Hematopoietic multipotent progenitor cell (in vitro differentiated cells): Measurements from ENCODE around the gene UBALD1. TPM values are rescaled to one million over a fixed set of nuclear protein-coding genes. Genes with fewer than 3 reads are reported as not detected.
"Not testable (repeated sequence)": the region's sequence is repeated elsewhere in the genome, so short reads cannot be mapped to it uniquely, and the experiment has no call there.

Experiments
- DNase-seq, 3 donors: peaks; one replicate each; pipeline ENCODE4 v3.0.0-alpha.2; 2011 to 2015; ENCODE audit warnings: low read depth in 2 of 3, low spot score in 2 of 3
- total RNA-seq: library from RNA; depleted of rRNA; stranded (reverse); fragments of >200 nt; gene quantifications from one replicate; pipeline ENCODE4 v1.2.3, GENCODE V29; 2012

Gene UBALD1
- total RNA-seq, 1 donor = 30.4 TPM

DNA sequence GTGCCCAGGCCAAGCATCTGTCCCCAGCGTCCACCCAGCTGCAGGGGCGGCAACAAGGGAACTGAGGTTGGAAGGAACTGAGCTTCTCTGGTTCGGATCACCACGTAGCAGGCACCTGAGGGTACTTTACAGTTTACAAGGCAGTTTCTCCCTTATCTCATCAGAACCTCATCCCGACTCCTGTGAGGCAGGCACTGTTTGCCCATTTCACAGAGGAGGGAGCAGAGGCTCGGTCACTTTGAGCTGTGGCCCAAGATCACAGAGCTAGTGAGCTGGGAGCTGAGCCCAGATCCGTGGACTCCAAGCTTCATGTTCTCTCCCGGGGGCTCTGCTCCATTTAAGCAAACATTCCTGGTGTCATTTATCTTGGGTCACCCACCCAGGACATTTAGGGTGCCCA is 15.1 kb downstream of the UBALD1 start:
- no peak for DNase-seq

DNA sequence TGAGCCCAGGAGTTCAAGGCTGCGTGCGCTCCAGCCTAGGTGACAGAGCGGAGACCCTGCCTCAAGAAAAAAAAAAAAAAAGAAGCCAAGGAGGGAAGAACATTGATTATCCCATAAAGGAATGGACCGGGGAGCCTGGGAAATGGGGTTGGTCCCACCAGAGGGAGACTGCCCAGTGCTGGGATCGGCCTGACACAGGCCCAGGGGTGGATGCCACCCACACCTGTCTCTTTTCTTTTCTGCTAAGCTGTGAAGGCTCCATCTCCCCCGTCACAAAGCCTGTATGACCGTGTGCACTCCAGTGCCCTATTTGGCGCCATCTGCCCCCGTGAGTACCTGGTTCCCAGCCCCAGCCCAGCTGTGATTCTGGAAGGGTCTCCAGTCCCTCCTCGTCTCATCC is 15.7 kb downstream of the UBALD1 start:
- DNase-seq = no peak

DNA sequence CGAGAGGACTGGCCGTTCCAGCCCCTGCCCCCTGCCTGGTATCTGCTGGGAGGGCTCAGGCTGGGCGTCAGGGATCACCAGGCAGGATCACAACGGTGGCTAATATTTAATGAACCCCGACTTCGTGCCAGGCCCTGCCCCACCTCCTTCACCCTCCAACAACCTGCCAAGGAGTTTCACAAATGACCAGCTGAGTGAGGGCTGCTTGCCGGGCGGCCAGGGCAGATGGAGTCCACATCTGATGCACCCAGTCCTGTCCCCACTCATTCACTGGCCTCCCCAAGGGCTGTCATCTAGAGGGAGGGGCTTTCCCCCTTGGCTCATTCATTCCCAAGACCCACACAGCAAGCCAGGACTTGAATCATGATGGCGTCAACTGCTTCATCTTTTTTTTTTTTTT is 17.5 kb downstream of the UBALD1 start:
- no peak for DNase-seq

DNA sequence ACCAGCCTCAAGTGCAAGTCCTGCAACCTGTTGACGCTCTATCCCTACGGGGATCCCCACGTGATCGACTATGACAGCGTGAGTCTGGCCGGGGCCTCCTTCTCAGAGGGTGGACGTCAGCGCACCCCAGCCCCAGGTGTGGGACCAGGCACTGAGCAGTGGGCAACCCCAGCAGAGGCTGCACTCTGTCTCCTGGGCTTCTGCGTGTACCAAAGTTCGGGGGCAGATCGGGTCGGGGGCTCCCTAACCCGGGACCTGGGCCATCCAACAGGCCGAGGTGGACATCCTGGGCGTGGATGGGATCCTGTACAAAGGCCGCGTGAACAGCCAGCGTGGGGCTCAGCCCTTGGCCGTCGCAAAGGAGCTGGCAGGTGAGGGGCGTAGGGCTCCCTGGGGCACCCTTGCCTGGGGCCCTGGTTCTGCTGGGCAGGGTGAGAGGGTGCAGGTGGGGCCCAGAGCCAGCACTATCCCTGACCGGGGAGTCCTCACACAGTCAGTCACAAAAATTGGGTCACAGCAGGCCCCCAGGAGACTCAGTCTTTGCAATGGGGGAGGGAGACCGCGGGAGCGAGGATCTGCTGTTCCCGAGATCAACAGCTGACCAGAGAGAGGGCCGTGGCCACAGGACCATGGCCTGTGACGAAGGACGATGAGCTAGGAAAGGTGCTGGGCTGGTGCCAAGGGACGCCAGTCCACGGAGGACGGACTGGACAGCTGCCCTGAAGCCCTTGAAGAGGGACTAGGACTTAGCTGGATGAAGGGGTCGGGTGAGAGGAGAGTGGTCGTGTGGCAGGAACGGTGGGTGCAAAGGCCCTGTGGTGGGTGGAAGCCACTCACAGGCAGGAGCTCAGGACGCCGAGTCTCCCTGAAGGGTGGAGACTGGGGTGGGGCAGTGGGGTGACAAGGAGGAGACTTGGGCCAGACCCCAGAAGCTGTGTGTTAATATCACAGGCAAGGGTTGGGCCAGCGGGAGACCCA is 20.0 kb downstream of the UBALD1 start:
- DNase-seq = no peak

DNA sequence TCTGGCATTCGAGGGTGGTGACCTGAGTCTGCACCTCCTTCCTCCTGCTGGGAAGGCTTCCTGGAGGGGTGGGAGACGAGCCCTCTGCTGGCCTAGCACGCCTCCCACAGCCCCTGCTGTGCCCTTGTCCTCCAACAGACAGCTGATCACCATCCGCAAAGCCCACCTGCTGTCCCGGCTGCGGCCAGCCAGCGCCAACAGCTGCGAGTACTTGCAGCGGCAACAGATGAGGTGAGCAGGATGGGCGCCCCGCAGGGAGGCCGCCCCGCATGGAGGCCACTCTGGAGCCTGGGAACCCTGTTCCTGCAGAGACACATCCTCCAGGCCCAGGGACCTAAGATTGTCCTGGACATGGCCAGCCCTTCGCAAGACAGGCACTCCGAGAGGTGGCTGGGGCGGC is 21.6 kb downstream of the UBALD1 start:
- DNase-seq = no peak

DNA sequence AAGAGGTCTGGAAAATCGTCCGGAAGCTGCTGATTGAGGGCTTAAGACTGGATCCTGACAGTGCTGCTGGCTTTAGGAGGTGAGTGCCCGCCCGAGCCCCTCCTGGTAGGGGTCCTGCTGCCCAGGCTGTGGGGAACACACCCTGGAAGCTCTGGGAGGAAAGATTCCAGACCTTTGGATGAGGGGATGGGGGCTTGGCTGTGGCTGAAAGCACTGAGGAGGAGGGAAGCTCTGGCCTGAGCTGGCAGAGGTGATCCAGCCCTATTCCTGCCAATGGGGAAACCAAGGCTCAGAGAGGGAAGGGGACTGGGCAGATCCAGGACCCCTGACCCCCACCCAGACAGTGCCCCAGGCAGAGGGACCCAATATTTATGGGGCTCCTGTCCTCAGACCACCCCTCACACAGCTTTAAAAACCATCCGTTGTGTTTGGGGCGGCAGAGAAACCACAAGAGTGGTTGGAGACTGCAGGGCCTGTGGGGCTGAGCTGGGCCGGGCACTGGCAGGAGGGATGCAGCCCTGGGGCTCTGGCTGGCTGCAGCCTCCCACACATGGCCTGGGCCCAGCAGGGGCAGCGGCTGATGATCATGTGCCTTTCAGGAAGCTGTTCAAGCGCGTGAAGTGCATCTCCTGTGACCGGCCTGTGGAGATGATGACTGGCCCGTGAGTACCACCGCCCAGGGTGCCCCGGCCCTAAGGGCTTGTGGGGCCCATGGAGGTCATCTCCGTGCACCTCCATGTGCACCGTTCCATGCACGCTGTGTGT is 22.8 kb downstream of the UBALD1 start:
- no peak for DNase-seq

DNA sequence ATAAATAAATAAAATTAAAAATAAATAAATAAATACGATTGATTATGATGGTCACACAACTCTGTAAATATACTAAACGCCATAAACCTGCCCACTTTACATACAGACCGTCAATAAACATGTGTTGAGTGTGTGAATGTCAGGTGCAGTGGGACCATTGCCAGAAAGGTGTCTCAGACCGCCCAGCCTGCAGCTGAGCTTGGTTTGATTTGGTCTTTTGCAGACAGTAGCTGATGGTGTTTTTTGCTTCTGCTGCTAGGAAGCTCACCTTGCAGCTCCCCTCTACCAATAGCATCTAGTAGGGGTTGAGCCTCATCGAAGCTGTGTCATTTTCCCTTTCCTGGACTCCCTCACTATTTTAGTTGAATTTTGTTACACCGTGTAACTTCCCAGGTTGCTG is 23.5 kb downstream of the UBALD1 start:
- DNase-seq = no peak

DNA sequence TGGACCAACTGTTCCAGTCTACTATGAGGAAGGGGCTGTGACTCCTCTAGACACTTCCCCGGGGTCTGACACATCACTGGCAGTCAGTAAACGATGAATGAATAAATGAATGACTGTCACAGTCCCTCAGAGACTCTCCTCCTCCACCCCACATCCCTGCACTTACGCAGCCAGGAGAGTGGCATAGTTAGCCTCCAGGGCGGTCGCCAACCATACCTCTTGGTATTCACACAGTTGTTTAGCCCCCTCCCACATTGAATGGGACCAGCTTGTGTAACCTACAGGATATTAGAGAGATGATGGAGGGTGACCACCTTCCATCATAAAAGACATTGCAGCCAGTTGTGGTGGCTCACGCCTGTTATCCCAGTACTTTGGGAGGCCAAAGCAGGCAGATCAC is 25.7 kb downstream of the UBALD1 start:
- DNase-seq = no peak

DNA sequence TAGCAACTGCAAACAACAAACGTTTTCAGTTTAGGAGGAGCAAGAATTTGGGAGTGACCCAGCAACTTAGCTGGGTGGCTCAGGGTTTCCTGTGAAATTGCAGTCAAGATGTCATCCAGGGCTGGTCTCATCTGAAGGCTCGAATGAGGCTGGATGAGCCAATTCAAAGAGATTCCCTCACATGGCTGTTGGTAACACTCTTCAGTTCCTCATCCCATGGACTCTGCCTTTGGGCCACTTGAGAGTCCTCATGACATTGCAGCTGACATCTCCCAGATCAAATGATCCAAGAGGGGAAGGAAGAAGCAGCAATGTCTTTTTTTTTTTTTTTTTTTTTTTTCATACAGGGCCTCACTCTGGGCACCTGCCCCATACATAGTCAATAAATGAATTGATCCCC is 26.3 kb downstream of the UBALD1 start:
- no peak for DNase-seq

DNA sequence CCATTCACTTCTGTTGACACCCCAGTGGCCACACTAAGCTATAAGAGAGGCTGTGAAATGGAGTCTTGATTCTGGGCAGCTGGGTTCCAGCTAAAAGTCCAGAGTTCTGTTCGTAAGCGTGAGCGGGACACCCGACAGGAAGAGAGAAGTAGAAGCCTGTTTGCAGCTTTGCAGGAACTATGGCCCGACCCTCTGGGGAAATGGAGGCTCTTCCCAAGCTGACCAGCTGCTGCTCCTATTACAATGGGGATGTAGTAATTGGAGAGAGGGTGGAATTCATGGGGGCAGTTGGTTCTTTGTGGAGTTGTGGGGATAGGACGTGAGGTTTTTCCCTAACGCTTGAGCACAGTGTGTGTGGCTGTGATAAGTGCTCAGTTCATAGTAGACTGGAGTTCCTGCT is 28.4 kb downstream of the UBALD1 start:
- DNase-seq = no peak

DNA sequence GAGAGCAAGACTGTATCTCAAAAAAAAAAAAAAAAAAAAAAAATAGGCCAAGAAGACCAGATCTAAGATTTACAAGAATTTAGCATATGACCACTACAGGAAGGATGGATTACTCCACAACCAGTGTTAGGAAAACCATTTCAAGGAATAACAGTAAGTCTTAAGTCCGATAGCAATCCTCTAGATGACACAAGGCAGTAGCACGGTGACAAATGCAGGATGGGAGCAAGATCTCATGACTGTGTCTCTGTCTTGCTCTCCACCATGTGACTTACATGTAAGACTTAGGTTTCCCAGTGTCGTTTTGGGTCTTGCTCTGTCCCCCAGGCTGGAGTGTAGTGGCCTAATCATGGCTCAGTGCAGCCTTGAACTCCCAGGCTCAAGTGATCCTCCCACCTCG is 30.8 kb downstream of the UBALD1 start:
- no peak for DNase-seq

DNA sequence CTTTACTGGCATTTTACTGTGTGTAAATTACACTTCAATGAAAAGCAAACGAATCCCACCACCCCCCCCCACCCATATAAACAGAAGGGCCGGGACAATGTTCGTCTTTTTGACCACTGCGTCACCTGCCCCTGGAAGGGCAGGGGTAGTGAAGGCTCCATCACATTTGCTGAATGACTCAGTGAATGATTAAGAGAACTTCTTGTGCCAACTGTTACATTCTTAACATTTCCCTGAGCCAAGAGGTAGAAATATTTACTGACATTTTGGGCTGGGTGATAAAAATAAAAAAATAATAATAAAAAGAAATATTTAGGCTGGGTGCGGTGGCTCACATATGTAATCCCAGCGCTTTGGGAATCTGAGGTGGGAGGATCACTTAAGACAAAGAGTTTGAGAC is 34.4 kb downstream of the UBALD1 start:
- no peak for DNase-seq

DNA sequence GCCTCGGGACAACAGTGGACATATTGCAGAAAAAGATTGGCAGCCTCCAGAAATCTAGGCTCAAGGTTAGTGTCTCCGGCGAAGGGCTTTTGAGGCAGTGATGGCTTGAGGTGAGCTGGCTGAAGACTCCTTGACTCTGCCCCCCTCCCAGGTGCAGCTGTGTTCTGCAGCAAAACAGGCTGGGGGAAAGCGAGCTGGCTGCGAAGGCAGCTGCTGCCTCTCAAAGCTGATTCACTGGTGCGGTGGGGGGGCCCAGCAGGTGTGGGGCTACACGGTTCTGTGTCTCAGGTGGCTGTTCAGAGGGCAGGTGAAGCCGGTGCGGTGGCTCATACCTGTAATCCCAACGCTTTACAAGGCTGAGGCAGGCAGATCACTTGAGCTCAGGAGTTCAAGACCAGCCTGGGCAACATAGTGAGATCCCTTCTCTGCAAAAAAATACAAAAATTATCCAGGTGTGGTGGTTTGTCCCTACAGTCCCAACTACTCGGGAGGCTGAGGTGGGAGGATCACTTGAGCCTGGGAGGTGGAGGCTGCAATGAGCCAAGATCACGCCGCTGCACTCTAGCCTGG is 35.6 kb downstream of the UBALD1 start:
- no peak for DNase-seq

DNA sequence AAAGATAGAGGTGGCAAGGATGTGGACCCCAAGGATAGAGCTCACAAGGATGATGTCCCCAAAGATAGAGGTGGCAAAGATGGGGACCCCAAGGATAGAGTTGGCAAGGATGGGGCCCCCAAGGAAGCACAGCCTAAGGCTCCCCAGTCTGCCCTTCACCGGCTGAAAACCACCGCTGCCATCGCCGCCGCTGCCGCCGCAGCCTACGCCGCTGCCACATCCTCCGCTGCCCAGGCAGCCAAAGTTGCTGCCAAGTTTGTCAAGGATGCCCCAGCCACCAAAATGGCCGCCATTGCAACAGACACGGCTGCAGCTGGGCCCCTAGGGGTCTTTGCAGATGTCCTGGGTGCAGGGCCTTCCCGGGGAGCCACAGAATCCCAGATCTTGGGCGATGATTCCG is 38.7 kb downstream of the UBALD1 start:
- no peak for DNase-seq

DNA sequence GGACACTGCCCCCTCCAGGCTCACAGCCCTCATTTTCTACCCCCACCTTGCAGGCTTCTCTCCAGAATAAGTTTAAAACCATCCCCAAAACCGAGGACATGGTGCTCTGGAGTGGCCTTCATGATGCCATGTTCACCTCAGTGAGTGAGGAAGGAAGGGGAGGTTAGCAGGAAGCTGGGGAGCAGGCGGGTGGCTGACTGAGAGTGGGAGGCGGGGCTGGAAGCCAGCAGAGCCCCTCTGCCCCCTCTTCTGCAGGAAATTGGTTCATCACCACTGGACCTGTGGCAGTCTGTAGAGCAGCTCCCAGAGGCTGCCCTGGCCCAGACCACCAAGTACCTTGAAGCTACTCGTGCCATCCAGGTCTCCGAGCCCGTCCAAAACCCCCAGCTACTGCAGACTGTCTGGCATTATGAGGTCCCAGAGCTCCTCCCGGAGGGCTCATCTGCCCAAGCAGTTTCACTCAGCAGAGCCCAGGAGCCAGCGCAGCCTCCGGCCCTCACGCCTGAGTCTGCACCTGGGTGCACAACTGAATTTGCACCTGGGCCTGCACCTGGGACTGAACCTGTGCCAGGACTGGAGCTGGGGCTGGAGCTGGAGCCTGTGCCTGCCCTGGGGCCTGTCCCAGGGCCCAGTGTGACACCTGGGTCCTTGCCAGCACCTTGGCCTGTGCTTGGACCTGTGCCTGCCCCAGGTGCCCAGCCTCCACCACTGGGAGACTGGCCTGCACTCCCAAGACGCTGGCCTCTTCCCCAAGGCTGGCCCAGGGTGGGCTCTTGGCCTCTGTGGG is 39.6 kb downstream of the UBALD1 start:
- DNase-seq = peak in 2 of 3 donors; percentile 25 to 38

DNA sequence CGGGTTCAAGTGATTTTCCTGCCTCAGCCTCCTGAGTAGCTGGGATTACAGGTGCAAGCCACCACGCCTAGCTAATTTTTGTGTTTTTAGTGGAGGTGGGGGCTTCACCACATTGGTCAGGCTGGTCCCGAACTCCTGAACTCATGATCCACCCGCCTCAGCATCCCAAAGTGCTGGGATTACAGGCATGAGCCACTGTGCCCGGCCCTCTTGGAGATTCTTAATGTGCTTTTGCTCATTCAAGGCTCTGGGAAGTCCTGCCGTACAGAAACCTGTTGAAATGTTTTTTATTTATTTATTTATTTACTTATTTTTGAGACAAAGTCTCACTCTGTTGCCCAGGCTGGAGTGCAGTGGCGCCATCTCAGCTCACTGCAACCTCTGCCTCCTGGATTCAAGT is 40.8 kb downstream of the UBALD1 start:
- DNase-seq = not testable (repeated sequence)

DNA sequence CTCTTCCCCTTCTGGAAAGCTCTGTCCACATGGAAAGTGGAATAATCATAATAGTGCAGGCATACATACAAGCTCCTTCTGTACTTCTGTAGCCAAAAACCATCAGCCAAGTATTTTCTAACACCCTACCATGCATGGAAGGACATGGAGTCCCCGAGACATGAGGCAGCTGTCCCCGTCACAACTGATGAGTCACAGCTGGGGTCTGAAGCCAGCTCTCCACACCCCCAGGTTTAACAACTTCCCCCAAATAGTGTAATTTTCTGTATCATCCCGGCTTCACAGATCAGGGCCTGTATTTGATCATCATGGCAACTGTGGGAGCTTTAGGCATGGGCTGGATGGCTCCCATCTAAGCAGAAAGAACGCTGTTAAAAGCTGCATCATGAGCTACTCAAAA is 42.0 kb downstream of the UBALD1 start:
- peak in 2 of 3 donors; percentile 24 to 34 for DNase-seq

DNA sequence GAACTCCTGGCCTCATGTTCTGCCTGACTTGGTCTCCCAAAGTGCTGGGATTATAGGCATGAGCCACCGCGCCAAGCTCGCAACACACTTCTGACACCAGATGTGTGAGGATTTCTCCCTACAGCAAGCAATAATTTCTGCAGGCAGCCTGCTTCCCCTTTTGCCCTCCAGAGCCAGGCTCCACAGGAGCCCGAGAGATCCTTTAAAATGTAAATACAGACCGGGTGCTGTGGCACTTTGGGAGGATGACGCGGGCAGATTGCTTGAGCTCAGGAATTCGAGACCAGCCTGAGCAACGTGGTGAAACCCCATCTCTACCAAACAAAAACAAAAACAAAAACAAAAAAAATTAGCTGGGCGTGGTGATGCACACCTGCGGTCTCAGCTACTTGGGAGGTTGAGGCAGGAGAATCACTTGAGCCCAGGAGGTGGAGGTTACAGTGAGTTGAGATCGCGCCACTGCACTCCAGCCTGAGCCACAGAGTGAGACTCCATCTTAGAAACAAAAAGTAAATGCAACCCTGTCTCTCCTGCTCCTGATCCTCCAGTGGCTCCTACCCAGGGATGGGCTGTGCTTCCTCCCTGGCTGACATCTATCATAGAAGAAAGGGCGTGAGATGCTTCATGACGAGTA is 43.9 kb downstream of the UBALD1 start:
- no peak for DNase-seq

DNA sequence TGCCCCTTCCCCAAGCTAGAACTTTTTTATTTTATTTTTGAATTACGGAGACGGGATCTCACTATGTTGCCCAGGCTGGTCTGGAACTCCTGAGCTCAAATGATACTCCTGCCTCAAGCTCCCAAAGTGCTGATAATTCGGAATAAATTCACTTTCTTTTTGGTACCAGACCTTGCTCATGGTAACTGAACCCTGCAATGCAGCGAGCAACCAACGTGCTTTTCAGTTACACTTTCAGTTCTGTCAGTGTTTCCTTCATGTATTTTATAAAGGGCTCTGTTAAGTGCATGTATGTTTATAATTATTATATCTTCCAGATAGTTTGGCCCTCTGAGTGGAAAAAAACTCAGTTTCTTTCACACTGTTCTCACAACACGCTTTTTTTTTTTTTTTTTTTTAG is 44.6 kb downstream of the UBALD1 start:
- DNase-seq = no peak

DNA sequence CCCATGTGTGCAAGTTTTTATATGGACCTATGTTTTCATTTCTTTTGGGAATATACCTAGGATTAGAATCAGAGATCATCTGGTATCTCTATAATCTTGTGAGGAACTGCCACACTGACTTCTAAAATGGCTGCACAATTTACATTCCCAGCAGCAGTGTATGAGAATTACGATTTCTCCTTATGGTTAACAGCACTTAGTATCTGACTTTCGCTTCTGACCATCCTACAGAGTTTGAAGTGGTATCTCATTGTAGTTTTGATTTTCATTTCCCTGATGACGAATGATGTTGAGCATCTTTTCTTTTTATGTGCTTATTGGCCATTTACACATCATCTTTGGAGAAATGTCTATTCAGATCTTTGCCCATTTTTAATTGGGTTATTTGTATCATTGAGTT is 48.5 kb downstream of the UBALD1 start:
- no peak for DNase-seq
